Mucosa of descending colon (tissue), 3 donors: ENCODE results near the gene MADD. TPM values are rescaled to one million over a fixed set of nuclear protein-coding genes. Genes with fewer than 3 reads are reported as not detected.

ENCODE experiments used
- ATAC-seq: fragments of 200-7000 bp; cut with Tn5 transposase; one replicate; pipeline ENCODE4 v1.9.1; 2020; ENCODE audit warnings: mild to moderate bottlenecking, moderate library complexity
- DNase-seq, 3 donors: peaks; one replicate each; pipeline ENCODE4 v3.0.0-alpha.2; 2020
- H3K36me3 ChIP-seq: fragments of 200-600 bp; one replicate; pipeline ENCODE4 v1.8.0; 2021; ENCODE audit warnings: low read depth, mild to moderate bottlenecking
- H3K4me1 ChIP-seq: fragments of 200-600 bp; one replicate; pipeline ENCODE4 v1.8.0; 2021; ENCODE audit warnings: low read depth, mild to moderate bottlenecking
- H3K4me3 ChIP-seq: fragments of 200-600 bp; one replicate; pipeline ENCODE4 v1.8.0; 2021; ENCODE audit warnings: mild to moderate bottlenecking
- H3K9me3 ChIP-seq: fragments of 200-600 bp; one replicate; pipeline ENCODE4 v1.8.0; 2021; ENCODE audit warnings: mild to moderate bottlenecking
- intact Hi-C, 2 donors: fragments of 100-400 bp; cut with DNase I in 1 of 2; cut with micrococcal nuclease in 1 of 2; formaldehyde crosslinking; loops; one replicate each; pipeline versions ENCODE4 v1.11.0 to v1.11.1; 2022; cut with DNase I, micrococcal nuclease
- total RNA-seq, 3 donors: library from RNA; stranded (reverse); fragmentation: NEBNext Ultra II Directional in 2 of 3; extraction: Animal tissue kit (Norgen Biotek cat#: 25700) in 2 of 3; gene quantifications; one replicate each; pipeline versions ENCODE4 v1.2.1 to v1.2.4, GENCODE V29; 2021 to 2023
- TF ChIP-seq, protein P1 (sequence below): fragments of 200-600 bp; IDR thresholded peaks from one replicate; pipeline ENCODE4 v1.8.0; 2022; ENCODE audit warnings: antibody characterized with exemption, mild to moderate bottlenecking
- donor health status: DM: no; HTN: no; CAD: no; lungs with moderate emphysema.
- donor health status: DM: no; HTN: no; CAD: no.
- donor health status: DM: no; HTN: yes; CAD: no.

Gene MADD
- total RNA-seq, 3 donors from 2014 or later = 45.0 to 69.6 (median 67.3) TPM

DNA sequence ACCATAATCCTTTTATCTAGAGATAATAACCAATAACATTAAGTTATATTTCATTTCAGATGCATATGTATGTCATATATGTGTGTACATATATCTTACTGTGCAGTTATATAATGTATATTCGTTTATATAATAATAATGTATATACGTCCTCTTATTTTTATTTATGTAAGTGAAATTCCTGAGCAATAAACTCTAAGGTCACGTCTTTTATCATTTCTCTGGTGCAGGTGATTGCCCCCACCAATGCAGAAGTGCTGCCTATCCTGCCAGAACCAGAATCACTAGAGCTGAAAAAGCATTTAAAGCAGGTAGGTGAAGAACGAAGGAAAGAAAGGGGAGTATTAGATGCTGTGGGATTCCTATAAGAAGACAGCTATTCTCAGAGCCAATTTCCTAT, 8.8 kb downstream of the MADD start:
- no peak for ATAC-seq
- TF ChIP-seq, protein P1, sequence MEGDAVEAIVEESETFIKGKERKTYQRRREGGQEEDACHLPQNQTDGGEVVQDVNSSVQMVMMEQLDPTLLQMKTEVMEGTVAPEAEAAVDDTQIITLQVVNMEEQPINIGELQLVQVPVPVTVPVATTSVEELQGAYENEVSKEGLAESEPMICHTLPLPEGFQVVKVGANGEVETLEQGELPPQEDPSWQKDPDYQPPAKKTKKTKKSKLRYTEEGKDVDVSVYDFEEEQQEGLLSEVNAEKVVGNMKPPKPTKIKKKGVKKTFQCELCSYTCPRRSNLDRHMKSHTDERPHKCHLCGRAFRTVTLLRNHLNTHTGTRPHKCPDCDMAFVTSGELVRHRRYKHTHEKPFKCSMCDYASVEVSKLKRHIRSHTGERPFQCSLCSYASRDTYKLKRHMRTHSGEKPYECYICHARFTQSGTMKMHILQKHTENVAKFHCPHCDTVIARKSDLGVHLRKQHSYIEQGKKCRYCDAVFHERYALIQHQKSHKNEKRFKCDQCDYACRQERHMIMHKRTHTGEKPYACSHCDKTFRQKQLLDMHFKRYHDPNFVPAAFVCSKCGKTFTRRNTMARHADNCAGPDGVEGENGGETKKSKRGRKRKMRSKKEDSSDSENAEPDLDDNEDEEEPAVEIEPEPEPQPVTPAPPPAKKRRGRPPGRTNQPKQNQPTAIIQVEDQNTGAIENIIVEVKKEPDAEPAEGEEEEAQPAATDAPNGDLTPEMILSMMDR = no peak
- Histone ChIP-seq H3K36me3 (peaks cover 33% of the 10 kb centered on the region), H3K9me3 (no peaks in the 10 kb centered on the region), H3K4me3 (no peak overlapping the region), H3K4me1 (no peaks in the 10 kb centered on the region)
- no peak for DNase-seq
- intact Hi-C loops = no loop called here

DNA sequence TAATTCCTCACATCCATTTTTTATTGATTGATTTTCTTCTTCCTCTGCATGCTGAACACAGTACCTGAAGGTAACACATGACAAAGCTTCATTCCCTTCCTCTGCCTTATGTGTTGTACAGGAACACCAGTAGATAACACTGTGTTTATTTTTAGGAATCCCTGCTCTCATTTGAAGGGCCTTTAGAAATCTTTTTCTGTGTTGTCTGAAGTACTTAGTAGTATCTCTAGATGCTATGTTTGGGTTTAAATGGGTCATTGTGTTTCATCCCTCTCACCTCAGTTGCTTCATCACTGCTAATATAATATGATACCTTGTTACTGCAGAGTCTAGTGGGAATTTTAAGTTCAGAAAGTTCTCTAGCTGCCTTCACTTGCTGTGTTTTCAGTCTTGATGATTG, 10.2 kb downstream of the MADD start:
- no peaks in the 10 kb centered on the region for H3K4me1 ChIP-seq
- no peaks in the 10 kb centered on the region for H3K9me3 ChIP-seq
- no peak for DNase-seq
- intact Hi-C loops = no loop called here
- TF ChIP-seq, protein P1 = no peak
- peaks cover 37% of the 10 kb centered on the region for H3K36me3 ChIP-seq
- H3K4me3 ChIP-seq = no peak overlapping the region
- no peak for ATAC-seq

DNA sequence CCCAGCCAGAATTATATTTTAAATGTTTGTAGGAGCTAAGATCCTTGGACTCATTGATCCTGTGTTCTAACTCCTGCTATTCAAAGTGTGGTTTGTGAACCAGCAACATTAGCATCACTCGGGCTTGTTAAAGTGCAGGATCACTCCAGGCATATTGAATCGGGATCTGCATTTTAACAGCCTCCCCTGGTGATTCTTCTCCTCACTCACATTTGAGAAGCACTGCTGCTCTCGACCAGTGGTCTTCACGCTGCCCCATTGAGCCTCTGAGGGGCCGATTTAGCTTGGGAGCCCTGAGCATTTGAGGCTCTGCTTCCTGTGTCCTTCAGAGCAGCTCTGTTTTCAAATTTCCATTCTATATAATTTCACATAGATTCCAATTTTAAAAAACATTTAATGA, 10.9 kb downstream of the MADD start:
- Histone ChIP-seq H3K9me3 (no peaks in the 10 kb centered on the region), H3K4me3 (no peak overlapping the region), H3K4me1 (no peaks in the 10 kb centered on the region), H3K36me3 (peaks cover 41% of the 10 kb centered on the region)
- TF ChIP-seq, protein P1 = no peak
- ATAC-seq (no peak), DNase-seq (peak in 1 of 3 donors; percentile 3)
- intact Hi-C loops = no loop called here

DNA sequence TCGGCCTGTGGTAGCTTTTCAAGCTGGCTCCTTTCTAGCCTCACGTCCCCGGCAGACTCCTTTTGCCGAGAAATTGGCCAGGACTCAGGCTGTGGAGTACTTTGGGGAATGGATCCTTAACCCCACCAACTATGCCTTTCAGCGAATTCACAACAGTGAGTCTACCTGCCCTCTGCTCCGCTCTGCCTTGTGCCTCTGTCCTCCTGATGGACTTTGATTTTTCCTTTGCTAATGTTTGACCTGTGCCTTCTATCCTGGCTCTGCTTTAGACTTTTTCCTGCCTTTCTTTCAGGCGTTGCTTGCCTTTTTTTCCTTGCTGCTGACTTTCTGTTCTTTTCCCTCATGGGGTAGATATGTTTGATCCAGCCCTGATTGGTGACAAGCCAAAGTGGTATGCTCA, 12.5 kb downstream of the MADD start:
- ATAC-seq = no peak
- no peak overlapping the region for H3K4me3 ChIP-seq
- intact Hi-C loops = no loop called here
- H3K9me3 ChIP-seq = no peaks in the 10 kb centered on the region
- no peaks in the 10 kb centered on the region for H3K4me1 ChIP-seq
- TF ChIP-seq, protein P1 = no peak
- DNase-seq = peak in 1 of 3 donors; percentile 9
- H3K36me3 ChIP-seq = peaks cover 43% of the 10 kb centered on the region

DNA sequence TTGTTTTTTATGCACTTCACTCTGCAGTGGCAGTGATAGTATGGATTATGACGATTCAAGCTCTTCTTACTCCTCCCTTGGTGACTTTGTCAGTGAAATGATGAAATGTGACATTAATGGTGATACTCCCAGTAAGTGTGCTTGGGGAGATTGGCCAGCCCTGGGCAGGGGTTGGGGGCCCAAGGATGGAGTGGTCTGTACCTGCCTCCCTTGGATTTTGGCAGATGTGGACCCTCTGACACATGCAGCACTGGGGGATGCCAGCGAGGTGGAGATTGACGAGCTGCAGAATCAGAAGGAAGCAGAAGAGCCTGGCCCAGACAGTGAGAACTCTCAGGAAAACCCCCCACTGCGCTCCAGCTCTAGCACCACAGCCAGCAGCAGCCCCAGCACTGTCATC, 14.2 kb downstream of the MADD start:
- Histone ChIP-seq H3K4me3 (no peak overlapping the region), H3K36me3 (peaks cover 52% of the 10 kb centered on the region), H3K9me3 (no peaks in the 10 kb centered on the region), H3K4me1 (no peaks in the 10 kb centered on the region)
- intact Hi-C loops = no loop called here
- DNase-seq (no peak), ATAC-seq (no peak)
- TF ChIP-seq, protein P1 = no peak
